A549 treated with AZD9567 at 1 μM for 4 hours (cell line): ENCODE measurements around the gene ATF6B. TPM values are rescaled to one million over a fixed set of nuclear protein-coding genes. Genes with fewer than 3 reads are reported as not detected.

Experiments used
- total RNA-seq: library from RNA; stranded (reverse); fragments of 200-300 nt; extraction: Qiagen RNA extraction; gene quantifications from 5 replicates; pipeline ENCODE4 v1.2.3, GENCODE V29; 2022; ENCODE audit not compliant: insufficient read depth

Gene ATF6B
- 27.7 to 34.3 TPM (median 33.5 TPM) in 5 replicates for total RNA-seq

GRCh38 chr6:32127717-32128592, at the start of gene ATF6B:
Gene ATF6B (minus strand): TSS chr6:32128246. CDS start chr6:32128207, 39 bp downstream.

GRCh38 chr6:32175711-32176475, 47.8 kb upstream of the ATF6B start, which contains the start of gene AGPAT1:
Gene AGPAT1 (minus strand): TSS chr6:32176084. CDS start chr6:32171496, 4,588 bp downstream.

GRCh38 chr6:32164295-32164694, 36.2 kb upstream of the ATF6B start, which contains the start of gene EGFL8:
Gene EGFL8 (plus strand): TSS chr6:32164595. CDS start chr6:32166166, 1,571 bp downstream.

GRCh38 chr6:32153564-32154513, 25.8 kb upstream of the ATF6B start, which contains the start of gene PPT2:
Gene PPT2 (plus strand): TSS chr6:32154141. CDS start chr6:32154595, 454 bp downstream.

GRCh38 chr6:32151863-32152768, 24.1 kb upstream of the ATF6B start, which contains the start of gene PRRT1:
Gene PRRT1 (minus strand): TSS chr6:32151939. CDS start chr6:32151827, 112 bp downstream.

GRCh38 chr6:32109114-32109764, 18.8 kb downstream of the ATF6B start, which contains the start of gene TNXB:
Gene TNXB (minus strand): TSS chr6:32109338. CDS start chr6:32098198, 11,140 bp downstream.

Other genes starting within 250 kb of the ATF6B start
- gene SLC44A4, start 249.2 kb downstream of the ATF6B start, total RNA-seq: 0.05 TPM in 1 of 5 replicates, not detected in the others
- 25.4 to 29.9 TPM (median 28.1 TPM) in 5 replicates for gene EHMT2, start 230.5 kb downstream of the ATF6B start, total RNA-seq
- gene ZBTB12, start 226.2 kb downstream of the ATF6B start, total RNA-seq: 2.9 to 3.6 TPM (median 3.3 TPM) in 5 replicates
- gene C2, start 200.5 kb downstream of the ATF6B start, total RNA-seq: 0.16 to 0.44 TPM (median 0.20 TPM) in 4 of 5 replicates, not detected in the other
- gene CFB, start 182.2 kb downstream of the ATF6B start, total RNA-seq: 1.3 to 2.6 TPM (median 2.4 TPM) in 5 replicates
- gene NELFE, start 169.3 kb downstream of the ATF6B start, total RNA-seq: 75.8 to 81.6 TPM (median 76.7 TPM) in 5 replicates
- gene SKIC2, start 169.1 kb downstream of the ATF6B start, total RNA-seq: 25.9 to 29.7 TPM (median 26.7 TPM) in 5 replicates
- gene DXO, start 156.1 kb downstream of the ATF6B start, total RNA-seq: 11.5 to 12.7 TPM (median 11.8 TPM) in 5 replicates
- 1.0 to 2.2 TPM (median 1.3 TPM) in 4 of 5 replicates, not detected in the other for gene C4A, start 146.2 kb downstream of the ATF6B start, total RNA-seq
- 0.79 to 0.99 TPM (median 0.85 TPM) in 4 of 5 replicates, not detected in the other for gene C4B, start 113.5 kb downstream of the ATF6B start, total RNA-seq
- 0.05 TPM in 1 of 5 replicates, not detected in the others for gene CYP21A2, start 89.8 kb downstream of the ATF6B start, total RNA-seq
- gene TNXB, start 18.9 kb downstream of the ATF6B start, total RNA-seq: 0.56 to 0.68 TPM (median 0.61 TPM) in 4 of 5 replicates, not detected in the other
- 6.6 to 10.5 TPM (median 7.4 TPM) in 5 replicates for gene FKBPL, start 2.0 kb upstream of the ATF6B start, total RNA-seq
- gene PRRT1, start 23.7 kb upstream of the ATF6B start, total RNA-seq: 0.44 to 0.70 TPM (median 0.59 TPM) in 4 of 5 replicates, not detected in the other
- gene PPT2, start 25.9 kb upstream of the ATF6B start, total RNA-seq: 6.9 to 8.6 TPM (median 7.5 TPM) in 5 replicates
- 1.8 to 3.0 TPM (median 2.1 TPM) in 4 of 5 replicates, not detected in the other for gene EGFL8, start 36.3 kb upstream of the ATF6B start, total RNA-seq
- gene AGPAT1, start 47.8 kb upstream of the ATF6B start, total RNA-seq: 30.2 to 39.5 TPM (median 37.4 TPM) in 5 replicates
- gene RNF5, start 50.2 kb upstream of the ATF6B start, total RNA-seq: 31.8 to 46.9 TPM (median 46.1 TPM) in 5 replicates
- 1.3 to 1.8 TPM (median 1.7 TPM) in 4 of 5 replicates, not detected in the other for gene AGER, start 56.0 kb upstream of the ATF6B start, total RNA-seq
- 11.3 to 14.9 TPM (median 14.0 TPM) in 5 replicates for gene PBX2, start 62.0 kb upstream of the ATF6B start, total RNA-seq
- gene GPSM3, start 64.4 kb upstream of the ATF6B start, total RNA-seq: 0.23 to 0.40 TPM (median 0.31 TPM) in 4 of 5 replicates, not detected in the other
- gene NOTCH4, start 95.8 kb upstream of the ATF6B start, total RNA-seq: 0.69 to 0.87 TPM (median 0.79 TPM) in 4 of 5 replicates, not detected in the other
- gene TSBP1, start 243.7 kb upstream of the ATF6B start, total RNA-seq: not detected in 5 replicates